Adipocyte (in vitro differentiated cells): ENCODE measurements around the gene EMX1.

Source experiments
- DNase-seq: peaks from one replicate; pipeline ENCODE4 v3.0.0-alpha.2; 2015; ENCODE audit warnings: low read depth
- H3K27me3 ChIP-seq: replicated peaks from 2 replicates; pipeline ENCODE4 v1.7.0; 2013; ENCODE audit warnings: mild to moderate bottlenecking, low read length, moderate library complexity; ENCODE audit not compliant: control insufficient read depth, insufficient read depth
- H3K36me3 ChIP-seq: 2 replicates; pipeline ENCODE4 v1.7.0; 2013; ENCODE audit warnings: low read length, mild to moderate bottlenecking, moderate library complexity; ENCODE audit not compliant: control insufficient read depth, insufficient read depth, severe bottlenecking
- H3K4me1 ChIP-seq: 2 replicates; pipeline ENCODE4 v1.7.0; 2013; ENCODE audit warnings: mild to moderate bottlenecking, low read length, moderate library complexity; ENCODE audit not compliant: control insufficient read depth, insufficient read depth
- H3K4me3 ChIP-seq: 2 replicates; pipeline ENCODE4 v1.7.0; 2013; ENCODE audit warnings: mild to moderate bottlenecking, low read length, moderate library complexity
- H3K9ac ChIP-seq: 2 replicates; pipeline ENCODE4 v1.7.0; 2013; ENCODE audit warnings: mild to moderate bottlenecking, low read length, moderate library complexity
- H3K9me3 ChIP-seq: 2 replicates; pipeline ENCODE4 v1.7.0; 2013; ENCODE audit warnings: mild to moderate bottlenecking, low read length, moderate library complexity; ENCODE audit not compliant: control insufficient read depth

The EMX1 gene

DNA sequence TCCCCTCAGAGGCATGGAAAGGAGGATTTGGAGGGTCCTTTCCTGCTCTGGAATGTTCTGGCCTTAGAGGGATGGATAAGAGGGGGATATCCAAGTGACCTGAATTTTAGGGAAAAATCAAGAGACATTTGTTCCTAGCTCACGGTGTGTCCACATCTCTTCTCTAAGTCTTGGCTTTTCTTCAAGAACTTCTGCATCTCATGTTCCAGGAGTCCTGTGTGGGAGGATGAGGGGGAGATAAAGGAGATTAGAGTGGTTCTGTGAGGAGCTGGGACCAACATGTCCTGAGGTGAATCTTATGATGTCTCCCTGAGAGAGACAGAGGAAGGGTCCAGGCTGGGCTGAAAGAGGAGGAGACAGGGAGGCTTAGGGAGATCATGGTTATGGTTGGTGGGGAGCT, 11.7 kb downstream of the EMX1 start:
- H3K36me3 ChIP-seq = no peaks in the 10 kb centered on the region
- H3K9me3 ChIP-seq = no peaks in the 10 kb centered on the region
- H3K4me3 ChIP-seq = no peak overlapping the region
- DNase-seq = no peak
- no peaks in the 10 kb centered on the region for H3K4me1 ChIP-seq
- H3K9ac ChIP-seq = no peak overlapping the region
- H3K27me3 ChIP-seq = peaks cover 75% of the 10 kb centered on the region

DNA sequence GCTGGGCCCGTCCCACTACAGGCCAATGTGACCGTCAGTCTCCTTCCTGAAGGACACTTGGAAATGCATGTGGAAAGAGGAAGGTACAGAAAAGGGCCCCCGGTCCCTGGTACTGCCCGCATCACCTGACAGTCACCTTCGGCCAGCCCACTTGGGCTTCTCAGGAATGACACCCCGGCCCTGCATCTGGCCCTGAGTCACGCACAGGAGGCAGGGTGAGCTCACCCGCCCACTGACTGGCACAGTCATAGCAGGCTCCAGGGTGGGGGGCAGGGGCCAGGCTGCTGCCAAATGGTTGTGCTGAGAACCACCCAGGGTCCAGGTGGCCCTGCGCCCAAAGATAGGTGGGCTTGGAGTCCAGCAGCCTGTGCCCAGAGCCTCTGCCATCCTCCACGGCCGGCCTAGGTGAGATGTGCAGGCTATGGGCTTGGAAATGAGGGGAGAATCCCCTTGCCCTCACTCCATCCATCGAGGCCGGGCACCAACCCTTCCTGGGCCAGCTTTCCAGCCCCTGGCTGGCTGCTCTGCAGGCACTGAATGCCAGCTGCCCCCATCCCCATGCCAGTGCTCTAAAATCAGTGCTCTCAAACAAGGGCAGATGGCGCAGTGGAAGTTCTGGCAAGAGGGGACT, 14.1 kb downstream of the EMX1 start:
- DNase-seq = no peak
- Histone ChIP-seq H3K9me3 (no peaks in the 10 kb centered on the region), H3K4me1 (no peaks in the 10 kb centered on the region), H3K36me3 (no peaks in the 10 kb centered on the region), H3K27me3 (peaks cover 74% of the 10 kb centered on the region), H3K4me3 (no peak overlapping the region), H3K9ac (no peak overlapping the region)

DNA sequence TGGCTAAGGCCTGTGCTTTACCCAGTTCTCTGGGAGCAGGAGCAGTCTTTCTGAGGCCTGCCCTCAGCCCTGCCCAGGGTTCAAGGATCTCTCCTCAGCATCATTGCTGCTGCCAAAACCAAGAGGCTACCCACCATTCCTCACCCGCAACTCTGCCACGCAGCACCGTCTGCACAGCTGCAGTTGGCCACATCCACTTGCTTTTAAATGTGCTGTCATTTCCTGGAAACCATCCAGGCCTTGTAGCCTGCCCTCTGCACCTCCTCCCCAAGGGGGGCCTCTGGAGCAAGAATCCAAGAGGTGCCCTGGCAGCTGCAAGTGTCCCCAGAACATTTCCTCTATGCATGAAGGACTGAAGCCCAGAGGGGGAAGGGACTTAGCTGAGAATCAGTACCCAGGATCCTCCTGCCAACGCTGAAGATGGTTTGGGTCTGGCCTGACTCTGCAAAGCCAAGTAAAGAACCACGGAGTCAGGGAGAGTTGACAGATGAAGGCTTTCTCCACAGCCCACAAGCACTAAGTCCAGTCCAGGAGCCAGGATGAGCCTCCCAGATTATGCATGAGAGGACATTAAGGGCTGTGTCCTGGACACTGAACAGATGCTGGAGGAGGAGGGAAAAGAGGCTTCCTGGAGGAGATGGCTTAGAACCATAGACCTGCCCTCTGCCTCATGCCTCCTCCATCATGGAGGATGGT, 14.9 kb downstream of the EMX1 start:
- no peak overlapping the region for H3K9ac ChIP-seq
- no peaks in the 10 kb centered on the region for H3K4me1 ChIP-seq
- H3K27me3 ChIP-seq = peaks cover 73% of the 10 kb centered on the region
- H3K4me3 ChIP-seq = no peak overlapping the region
- no peaks in the 10 kb centered on the region for H3K36me3 ChIP-seq
- H3K9me3 ChIP-seq = no peaks in the 10 kb centered on the region
- DNase-seq = no peak

DNA sequence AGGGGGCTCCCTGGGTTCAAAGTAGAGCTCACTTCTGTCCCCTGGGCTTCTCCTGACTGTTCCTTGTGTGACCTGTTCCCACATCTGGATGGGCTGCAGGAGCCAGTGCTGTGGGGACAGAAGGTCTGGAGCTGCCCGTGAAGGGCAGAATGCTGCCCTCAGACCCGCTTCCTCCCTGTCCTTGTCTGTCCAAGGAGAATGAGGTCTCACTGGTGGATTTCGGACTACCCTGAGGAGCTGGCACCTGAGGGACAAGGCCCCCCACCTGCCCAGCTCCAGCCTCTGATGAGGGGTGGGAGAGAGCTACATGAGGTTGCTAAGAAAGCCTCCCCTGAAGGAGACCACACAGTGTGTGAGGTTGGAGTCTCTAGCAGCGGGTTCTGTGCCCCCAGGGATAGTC, 15.5 kb downstream of the EMX1 start:
- Histone ChIP-seq H3K9ac (no peak overlapping the region), H3K9me3 (no peaks in the 10 kb centered on the region), H3K4me3 (no peak overlapping the region), H3K4me1 (no peaks in the 10 kb centered on the region), H3K27me3 (peaks cover 72% of the 10 kb centered on the region), H3K36me3 (no peaks in the 10 kb centered on the region)
- DNase-seq = no peak

- Histone ChIP-seq H3K9ac (no peak overlapping the region), H3K27me3 (peaks cover 72% of the 10 kb centered on the region), H3K4me3 (no peak overlapping the region), H3K9me3 (no peaks in the 10 kb centered on the region), H3K4me1 (no peaks in the 10 kb centered on the region), H3K36me3 (no peaks in the 10 kb centered on the region)
- DNase-seq = no peak
Observed at GRCh38 chr2:72933207-72933606, 15.9 kb downstream of the EMX1 start.

- Histone ChIP-seq H3K9me3 (no peaks in the 10 kb centered on the region), H3K27me3 (peaks cover 67% of the 10 kb centered on the region), H3K4me3 (no peak overlapping the region), H3K9ac (no peak overlapping the region), H3K4me1 (no peaks in the 10 kb centered on the region), H3K36me3 (no peaks in the 10 kb centered on the region)
- DNase-seq = no peak
Observed at GRCh38 chr2:72933646-72934151, 16.4 kb downstream of the EMX1 start.

- H3K4me1 ChIP-seq = no peaks in the 10 kb centered on the region
- no peak overlapping the region for H3K4me3 ChIP-seq
- peaks cover 55% of the 10 kb centered on the region for H3K27me3 ChIP-seq
- no peak for DNase-seq
- H3K36me3 ChIP-seq = no peaks in the 10 kb centered on the region
- H3K9ac ChIP-seq = no peak overlapping the region
- H3K9me3 ChIP-seq = no peaks in the 10 kb centered on the region
Observed at GRCh38 chr2:72934683-72935610, 17.6 kb downstream of the EMX1 start.

- H3K9ac ChIP-seq = no peak overlapping the region
- H3K36me3 ChIP-seq = no peaks in the 10 kb centered on the region
- H3K27me3 ChIP-seq = peaks cover 49% of the 10 kb centered on the region
- no peaks in the 10 kb centered on the region for H3K9me3 ChIP-seq
- no peak overlapping the region for H3K4me3 ChIP-seq
- DNase-seq = no peak
- no peaks in the 10 kb centered on the region for H3K4me1 ChIP-seq
Observed at GRCh38 chr2:72935611-72935957, 18.3 kb downstream of the EMX1 start.

DNA sequence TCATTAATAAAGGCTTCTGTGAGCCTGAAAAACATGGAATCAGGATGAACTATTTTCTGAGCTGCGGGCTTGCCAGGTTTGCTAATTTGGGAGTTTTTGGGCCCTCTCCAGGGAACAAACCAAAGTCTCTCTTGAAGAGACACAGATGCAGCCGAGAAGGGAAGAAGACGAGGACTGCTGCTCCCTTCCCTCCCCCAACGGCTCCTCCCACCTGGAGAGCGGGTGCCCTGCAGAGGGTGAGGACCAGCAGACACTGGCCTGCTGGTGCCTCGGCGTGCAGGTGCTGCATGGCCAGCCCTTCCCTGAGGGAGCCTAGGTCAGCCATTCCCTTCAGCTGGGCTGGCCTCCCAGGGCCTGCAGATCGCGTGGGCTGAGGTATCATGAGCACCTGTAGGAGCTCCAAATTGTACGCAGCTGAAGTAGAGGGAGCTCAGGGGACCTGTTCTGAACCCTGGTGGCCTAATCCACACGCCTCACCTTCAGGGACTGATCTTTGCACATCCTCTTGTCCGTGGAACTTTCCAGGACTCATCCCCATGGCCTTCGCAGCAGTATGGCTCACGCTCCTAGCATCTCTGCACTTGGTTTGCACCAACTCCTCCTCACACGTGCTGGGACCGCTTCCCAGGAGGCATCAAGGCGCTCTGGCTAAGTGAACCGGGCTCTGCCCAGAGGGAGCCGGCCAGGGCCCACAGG, 19.5 kb downstream of the EMX1 start:
- Histone ChIP-seq H3K4me3 (no peak overlapping the region), H3K36me3 (no peaks in the 10 kb centered on the region), H3K9me3 (no peaks in the 10 kb centered on the region), H3K4me1 (peaks cover 5% of the 10 kb centered on the region), H3K27me3 (peaks cover 49% of the 10 kb centered on the region), H3K9ac (no peak overlapping the region)
- DNase-seq = no peak

DNA sequence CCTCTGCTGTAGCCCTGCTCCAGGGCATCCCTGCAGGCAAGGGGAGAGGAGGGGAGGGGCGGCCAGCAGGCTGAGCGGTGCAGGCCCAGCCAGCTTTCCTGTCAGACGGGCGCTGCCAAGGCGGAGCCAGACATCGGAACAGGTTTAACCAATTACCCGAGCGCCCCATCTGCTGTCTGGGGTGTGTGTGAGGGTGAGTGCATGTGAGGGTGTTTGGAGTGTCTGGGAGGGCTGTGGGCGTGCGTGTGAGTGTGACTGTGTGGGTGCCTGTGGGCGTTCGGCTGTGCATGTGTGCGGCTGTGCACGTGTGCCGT, 20.0 kb downstream of the EMX1 start:
- Histone ChIP-seq H3K4me3 (no peak overlapping the region), H3K27me3 (peaks cover 47% of the 10 kb centered on the region), H3K36me3 (no peaks in the 10 kb centered on the region), H3K4me1 (peaks cover 5% of the 10 kb centered on the region), H3K9me3 (no peaks in the 10 kb centered on the region), H3K9ac (no peak overlapping the region)
- no peak for DNase-seq

DNA sequence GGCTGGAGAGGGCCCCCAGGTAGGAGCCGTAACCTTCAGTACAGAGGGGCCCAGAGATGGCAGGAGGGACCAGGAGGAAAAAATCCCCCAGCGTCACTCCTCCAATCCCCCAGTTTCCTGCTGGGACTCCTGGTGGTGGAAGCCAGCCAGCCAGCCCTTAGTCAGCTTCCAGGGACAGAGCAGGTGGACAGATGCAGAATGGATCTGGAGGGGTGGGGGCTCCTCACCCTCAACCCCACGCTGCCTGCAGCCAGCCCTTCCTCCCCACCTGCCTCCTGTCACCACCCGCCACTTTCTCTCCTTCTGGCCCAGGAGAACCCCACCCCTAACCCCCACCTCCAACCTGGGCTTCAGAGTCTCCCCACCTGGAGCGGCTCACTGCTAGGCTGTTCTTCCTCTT, 21.1 kb downstream of the EMX1 start:
- DNase-seq = no peak
- Histone ChIP-seq H3K27me3 (peaks cover 39% of the 10 kb centered on the region), H3K9me3 (no peaks in the 10 kb centered on the region), H3K9ac (no peak overlapping the region), H3K36me3 (no peaks in the 10 kb centered on the region), H3K4me1 (peaks cover 5% of the 10 kb centered on the region), H3K4me3 (no peak overlapping the region)
